MCF 10A (cell line): ENCODE measurements around the gene OR2F2. TPM values are rescaled to one million over a fixed set of nuclear protein-coding genes. Genes with fewer than 3 reads are reported as not detected.

Experiments
- BruUV-seq: library from RNA; stranded (reverse); fragments of 400-500 nt; replicated peaks from 2 replicates; lab custom pipeline; 2021; lab: Mats Ljungman, UMichigan
- CTCF ChIA-PET: fragments of 300-600 bp; sonication (Branson Sonifier 250); formaldehyde crosslinking; extraction: SDS; loops from one replicate; lab custom pipeline; 2021; ENCODE audit warnings: antibody characterized with exemption, inconsistent platforms; lab: Yijun Ruan, JAX
- POLR2A ChIA-PET: fragments of 300-600, 350-650 bp; sonication (Branson Sonifier 250); formaldehyde crosslinking; extraction: SDS; loops from one replicate; lab custom pipeline; 2020; ENCODE audit warnings: antibody characterized with exemption, inconsistent platforms; lab: Yijun Ruan, JAX
- DNase-seq: peaks from one replicate; pipeline ENCODE4 v3.0.0-alpha.2; 2018; ENCODE audit not compliant: unreplicated experiment
- H3K27ac Mint-ChIP-seq: one replicate; pipeline ENCODE4 v1.8.0; 2022; ENCODE audit warnings: mild to moderate bottlenecking, low read depth, mixed read lengths; ENCODE audit not compliant: unreplicated experiment
- H3K27me3 Mint-ChIP-seq: one replicate; pipeline ENCODE4 v1.8.0; 2022; ENCODE audit warnings: mixed read lengths; ENCODE audit not compliant: insufficient read depth, unreplicated experiment
- H3K36me3 Mint-ChIP-seq: one replicate; pipeline ENCODE4 v1.8.0; 2022; ENCODE audit warnings: mild to moderate bottlenecking, moderate library complexity, mixed read lengths; ENCODE audit not compliant: insufficient read depth, unreplicated experiment
- H3K4me1 Mint-ChIP-seq: one replicate; pipeline ENCODE4 v1.8.0; 2022; ENCODE audit warnings: mixed read lengths; ENCODE audit not compliant: insufficient read depth, unreplicated experiment
- H3K4me3 Mint-ChIP-seq: one replicate; pipeline ENCODE4 v1.8.0; 2022; ENCODE audit warnings: mild to moderate bottlenecking, moderate library complexity, mixed read lengths; ENCODE audit not compliant: unreplicated experiment
- H3K9me3 Mint-ChIP-seq: one replicate; pipeline ENCODE4 v1.8.0; 2022; ENCODE audit warnings: mixed read lengths; ENCODE audit not compliant: unreplicated experiment
- CTCF ChIP-seq: fragments of 200-600 bp; IDR thresholded peaks from one replicate; pipeline ENCODE4 v1.8.0; 2022; ENCODE audit warnings: antibody characterized with exemption, mild to moderate bottlenecking; ENCODE audit not compliant: unreplicated experiment
- intact Hi-C: fragments of 100-400 bp; cut with micrococcal nuclease; formaldehyde crosslinking; loops from 2 replicates; pipeline ENCODE4 v1.14.1; 2022
- total RNA-seq: library from RNA; stranded (reverse); gene quantifications from 2 replicates; pipeline ENCODE4 v1.2.3, GENCODE V29; 2022

Gene OR2F2
- total RNA-seq, 1 experiment from 2014 or later, result not detected

GRCh38 chr7:143938379-143939243, 3.6 kb downstream of the OR2F2 start:
- DNase-seq, result no peak
- intact Hi-C loops, result no loop called here
- H3K4me1 Mint-ChIP-seq, result no peaks in the 10 kb centered on the region
- no peak overlapping the region for H3K27ac Mint-ChIP-seq
- H3K36me3 Mint-ChIP-seq, result peaks cover 7% of the 10 kb centered on the region
- no peak overlapping the region for H3K4me3 Mint-ChIP-seq
- ChIA-PET POLR2A (no interaction called here), CTCF (no interaction called here)
- H3K27me3 Mint-ChIP-seq, result peaks cover 7% of the 10 kb centered on the region
- no peaks in the 10 kb centered on the region for H3K9me3 Mint-ChIP-seq
- no TSS peak for BruUV-seq
- no peak for TF ChIP-seq CTCF

- no peak for TF ChIP-seq CTCF
- Mint-ChIP-seq H3K4me3 (no peak overlapping the region), H3K36me3 (no peaks in the 10 kb centered on the region), H3K9me3 (peaks cover 13% of the 10 kb centered on the region), H3K27me3 (peaks cover 31% of the 10 kb centered on the region), H3K4me1 (no peaks in the 10 kb centered on the region), H3K27ac (no peak overlapping the region)
- POLR2A ChIA-PET, result no interaction called here
- intact Hi-C loops, result no loop called here
- BruUV-seq, result no TSS peak
- CTCF ChIA-PET, result no interaction called here
- no peak for DNase-seq
Measured at GRCh38 chr7:143945423-143945822, 10.4 kb downstream of the OR2F2 start.

- H3K9me3 Mint-ChIP-seq, result peaks cover 13% of the 10 kb centered on the region
- intact Hi-C loops, result no loop called here
- H3K36me3 Mint-ChIP-seq, result no peaks in the 10 kb centered on the region
- no peak for TF ChIP-seq CTCF
- ChIA-PET CTCF (no interaction called here), POLR2A (no interaction called here)
- no peak overlapping the region for H3K27ac Mint-ChIP-seq
- no TSS peak for BruUV-seq
- no peak for DNase-seq
- no peaks in the 10 kb centered on the region for H3K4me1 Mint-ChIP-seq
- no peak overlapping the region for H3K4me3 Mint-ChIP-seq
- peaks cover 27% of the 10 kb centered on the region for H3K27me3 Mint-ChIP-seq
Measured at GRCh38 chr7:143947111-143947510, 12.1 kb downstream of the OR2F2 start.

GRCh38 chr7:143948733-143949132, 13.7 kb downstream of the OR2F2 start:
- POLR2A ChIA-PET, result no interaction called here
- no peak for TF ChIP-seq CTCF
- no peak overlapping the region for H3K4me3 Mint-ChIP-seq
- BruUV-seq, result no TSS peak
- no peaks in the 10 kb centered on the region for H3K4me1 Mint-ChIP-seq
- no peak for DNase-seq
- intact Hi-C loops, result no loop called here
- H3K27ac Mint-ChIP-seq, result no peak overlapping the region
- CTCF ChIA-PET, result interaction anchor here (1.1 kb wide), 1 partner anchor 31 kb away, joined by 3 read pairs; no protein-coding TSS in a partner anchor
- peaks cover 13% of the 10 kb centered on the region for H3K9me3 Mint-ChIP-seq
- peaks cover 24% of the 10 kb centered on the region for H3K27me3 Mint-ChIP-seq
- H3K36me3 Mint-ChIP-seq, result no peaks in the 10 kb centered on the region
